ENCODE data around the gene CNTNAP2.

Gene CNTNAP2

DNA sequence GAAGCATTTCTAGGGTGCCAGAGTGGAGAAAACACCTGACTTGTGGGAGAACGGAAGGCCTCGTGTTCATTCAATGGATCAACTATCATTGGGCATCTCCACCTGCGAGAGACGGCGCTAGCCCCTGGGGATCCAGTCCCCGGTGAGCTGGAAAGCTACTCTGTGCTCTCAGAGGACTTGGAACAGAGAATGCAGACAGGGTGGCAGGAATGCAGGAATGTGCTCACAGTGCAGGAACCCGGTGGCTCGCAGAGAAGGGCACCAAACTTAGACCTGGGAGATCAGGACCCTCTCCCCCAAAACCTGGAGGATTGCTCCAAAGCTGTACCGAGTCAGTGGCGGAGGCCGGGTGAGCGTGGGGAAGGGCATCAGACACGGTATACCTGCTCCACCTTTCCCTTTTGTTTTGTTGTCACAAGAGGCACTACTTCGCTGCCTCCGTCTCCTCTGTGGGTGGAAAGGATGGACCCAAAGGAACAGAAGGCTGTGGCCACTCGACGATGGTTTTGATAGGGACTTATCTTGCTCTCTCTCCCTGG, 1905.0 kb downstream of the CNTNAP2 start:
- H3K4me3 ChIP-seq, result no peak overlapping the region
- no peak for TF ChIP-seq CTCF (IDR thresholded peaks at IDR 0.05)
- H3K27ac ChIP-seq, result no peak overlapping the region
- no peak for DNase-seq (ENCODE audit: low spot score)

- no peak for DNase-seq (ENCODE audit: low spot score)
- no peak overlapping the region for H3K27ac ChIP-seq
- no peak for TF ChIP-seq CTCF (IDR thresholded peaks at IDR 0.05)
- H3K4me3 ChIP-seq, result no peak overlapping the region
Measured at GRCh38 chr7:148022832-148023231, 1906.2 kb downstream of the CNTNAP2 start.

GRCh38 chr7:148026713-148027112, 1910.1 kb downstream of the CNTNAP2 start:
- no peak overlapping the region for H3K27ac ChIP-seq

GRCh38 chr7:148028165-148028564, 1911.6 kb downstream of the CNTNAP2 start:
- no peak for DNase-seq (ENCODE audit: low spot score)
- Histone ChIP-seq H3K4me3 (no peak overlapping the region), H3K27ac (no peak overlapping the region)
- no peak for TF ChIP-seq CTCF (IDR thresholded peaks at IDR 0.05)

More at GRCh38 chr7:148026713-148027112, 1910.1 kb downstream of the CNTNAP2 start:
- DNase-seq (ENCODE audit: low spot score), result no peak
- H3K4me3 ChIP-seq, result no peak overlapping the region
- no peak for TF ChIP-seq CTCF (IDR thresholded peaks at IDR 0.05)

GRCh38 chr7:148031019-148031418, 1914.4 kb downstream of the CNTNAP2 start:
- no peak for DNase-seq (ENCODE audit: low spot score)
- TF ChIP-seq CTCF (IDR thresholded peaks at IDR 0.05), result no peak
- H3K4me3 ChIP-seq, result no peak overlapping the region
- no peak overlapping the region for H3K27ac ChIP-seq

DNA sequence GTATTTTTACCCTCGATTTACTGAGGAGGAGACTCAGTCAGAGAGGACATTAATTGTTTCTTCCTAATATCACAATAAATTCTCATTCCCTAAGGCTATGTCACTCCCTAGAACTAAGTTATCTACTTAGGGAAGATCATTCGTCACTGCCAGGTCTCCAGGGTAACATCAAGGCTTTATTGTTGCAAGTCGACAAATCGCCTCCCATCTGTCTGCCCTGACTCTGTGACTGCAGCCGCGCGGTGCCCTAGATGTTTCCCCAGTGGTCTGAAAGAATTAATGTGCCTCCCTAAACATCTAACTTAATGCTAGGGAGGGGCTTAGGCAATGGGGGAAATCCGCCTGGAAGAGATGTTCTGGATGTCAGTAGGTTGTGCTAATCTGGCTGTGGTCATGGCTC, 1915.2 kb downstream of the CNTNAP2 start:
- DNase-seq (ENCODE audit: low spot score), result no peak
- Histone ChIP-seq H3K27ac (no peak overlapping the region), H3K4me3 (no peak overlapping the region)

More for the DNA sequence above, 1915.2 kb downstream of the CNTNAP2 start:
- TF ChIP-seq CTCF (IDR thresholded peaks at IDR 0.05), result no peak

Data from coronary artery (tissue), 2 donors.